GM21526 (cell line): ENCODE results near the gene ERP44.
"Not testable (repeated sequence)": the region's sequence is repeated elsewhere in the genome, so short reads cannot be mapped to it uniquely, and the experiment has no call there.

Experiments
- ATAC-seq: cut with Tn5 transposase; IDR thresholded peaks from one replicate; pipeline ENCODE4 v1.9.1; 2021; ENCODE audit warnings: moderate library complexity; ENCODE audit not compliant: unreplicated experiment, low FRiP score

Gene ERP44

GRCh38 chr9:100070104-100071041 is 28.4 kb downstream of the ERP44 start:
- no peak for ATAC-seq

GRCh38 chr9:100069068-100069467 is 29.7 kb downstream of the ERP44 start:
- not testable (repeated sequence) for ATAC-seq

- not testable (repeated sequence) for ATAC-seq
Observed at GRCh38 chr9:100067990-100068389, 30.8 kb downstream of the ERP44 start.

GRCh38 chr9:100066539-100066938 is 32.3 kb downstream of the ERP44 start:
- no peak for ATAC-seq

GRCh38 chr9:100064872-100065581 is 33.8 kb downstream of the ERP44 start:
- no peak for ATAC-seq

GRCh38 chr9:100063185-100063584 is 35.6 kb downstream of the ERP44 start:
- no peak for ATAC-seq

- not testable (repeated sequence) for ATAC-seq
Observed at GRCh38 chr9:100062683-100063082, 36.1 kb downstream of the ERP44 start.

- ATAC-seq, result peak; percentile 86
Observed at GRCh38 chr9:100058699-100059579, 39.9 kb downstream of the ERP44 start.

- ATAC-seq, result no peak
Observed at GRCh38 chr9:100057624-100058023, 41.2 kb downstream of the ERP44 start.

GRCh38 chr9:100056561-100056960 is 42.2 kb downstream of the ERP44 start:
- ATAC-seq, result no peak

GRCh38 chr9:100052375-100052774 is 46.4 kb downstream of the ERP44 start:
- no peak for ATAC-seq

- ATAC-seq, result no peak
Observed at GRCh38 chr9:100049551-100049950, 49.2 kb downstream of the ERP44 start.

GRCh38 chr9:100038472-100038871 is 60.3 kb downstream of the ERP44 start:
- ATAC-seq, result no peak

GRCh38 chr9:100033877-100034551 is 64.8 kb downstream of the ERP44 start:
- ATAC-seq, result no peak

- no peak for ATAC-seq
Observed at GRCh38 chr9:100030548-100030947, 68.3 kb downstream of the ERP44 start.

- ATAC-seq, result no peak
Observed at GRCh38 chr9:100029251-100029650, 69.5 kb downstream of the ERP44 start.

GRCh38 chr9:100028201-100028784 is 70.5 kb downstream of the ERP44 start:
- peak; percentile 81 for ATAC-seq

GRCh38 chr9:100027543-100027942 is 71.3 kb downstream of the ERP44 start:
- no peak for ATAC-seq

GRCh38 chr9:100021931-100022330 is 76.9 kb downstream of the ERP44 start:
- no peak for ATAC-seq
